Breast epithelium (tissue), 4 donors: ENCODE results near the gene CGB7. TPM values are rescaled to one million over a fixed set of nuclear protein-coding genes. Genes with fewer than 3 reads are reported as not detected.

ENCODE experiments used
- DNase-seq, 2 donors: peaks; one replicate each; pipeline ENCODE4 v3.0.0-alpha.2; 2019; ENCODE audit warnings: low spot score in 2 of 2
- H3K27ac ChIP-seq, 2 donors: fragments of 200-600 bp; sonication (generic) in 1 of 2; one replicate each; pipeline ENCODE4 v1.5.1; 2016 to 2019; ENCODE audit warnings: mild to moderate bottlenecking in 1 of 2
- H3K27me3 ChIP-seq, 2 donors: fragments of 200-600 bp; sonication (generic) in 1 of 2; one replicate each; pipeline versions ENCODE4 v1.5.1 to v1.6.0; 2017 to 2019; ENCODE audit warnings: control low read depth in 1 of 2, mild to moderate bottlenecking in 1 of 2
- H3K36me3 ChIP-seq: fragments of 200-600 bp; one replicate; pipeline ENCODE4 v1.5.1; 2019
- H3K4me1 ChIP-seq, 2 donors: fragments of 200-600 bp; sonication (generic); one replicate each; pipeline ENCODE4 v1.5.1; 2016 to 2019; ENCODE audit warnings: control low read depth in 1 of 2
- H3K4me3 ChIP-seq, 3 donors: fragments of 200-600 bp; sonication (generic); 1 replicate in 2 of 3; 2 replicates in 1 of 3; pipeline ENCODE4 v1.5.1; 2016 to 2019; ENCODE audit warnings: mild to moderate bottlenecking in 3 of 3, moderate library complexity in 2 of 3
- H3K9me3 ChIP-seq, 2 donors: fragments of 200-600 bp; sonication (generic) in 1 of 2; one replicate each; pipeline ENCODE4 v1.5.1; 2016 to 2019; ENCODE audit warnings: control low read depth in 1 of 2
- CTCF ChIP-seq, 3 donors: fragments of 450-650 bp; IDR thresholded peaks; one replicate each; pipeline ENCODE4 v1.5.1; 2016 to 2017; ENCODE audit warnings: antibody characterized with exemption in 3 of 3, mild to moderate bottlenecking in 3 of 3, moderate library complexity in 3 of 3
- POLR2A ChIP-seq: fragments of 450-650 bp; IDR thresholded peaks from one replicate; pipeline ENCODE4 v1.6.1; 2016; ENCODE audit warnings: antibody characterized with exemption, mild to moderate bottlenecking, moderate library complexity
- POLR2AphosphoS5 ChIP-seq, 3 donors: sonication (generic); formaldehyde crosslinking; IDR thresholded peaks; one replicate each; pipeline ENCODE4 v1.6.1; 2017; ENCODE audit warnings: antibody characterized with exemption in 3 of 3
- intact Hi-C: fragments of 100-400 bp; cut with DNase I; formaldehyde crosslinking; loops from one replicate; pipeline ENCODE4 v1.15.1; 2023; ENCODE audit warnings: low total_unique reads
- total RNA-seq, 3 donors: library from RNA; depleted of rRNA; stranded (reverse); fragments of >200 nt; gene quantifications; one replicate each; pipeline ENCODE4 v1.1.0, GENCODE V29; 2016

CGB7 gene
- total RNA-seq, 3 donors from 2014 or later, result 0.15 to 2.0 TPM; not detected in 1

GRCh38 chr19:49064768-49065611 is 7.4 kb upstream of the CGB7 start, which contains the start of gene NTF4:
Gene NTF4, minus strand, starts transcription at chr19:49064818. Its CDS starts 2,821 bp downstream, at chr19:49061997.
- Histone ChIP-seq H3K4me3 (peak within 1 kb of the TSS in 2 of 3 donors; percentile 50 to 67), H3K9me3 (no peaks in the 10 kb centered on the region), H3K36me3 (no peaks in the 10 kb centered on the region), H3K27me3 (peaks cover 0 to 15% of the 10 kb centered on the region in 2 donors), H3K4me1 (no peaks in the 10 kb centered on the region), H3K27ac (peak within 1 kb of the TSS; percentile 81 to 84)
- peak in 1 of 2 donors; percentile 52 for DNase-seq
- intact Hi-C loops, result loop anchor here (5.0 kb wide), 1 partner anchor 442 kb away; no protein-coding TSS in a partner anchor
- TF ChIP-seq CTCF (IDR thresholded peaks at IDR 0.05), result no peak
- TF ChIP-seq POLR2AphosphoS5 (IDR thresholded peaks at IDR 0.05), result no peak
- no peak for TF ChIP-seq POLR2A

- DNase-seq, result peak in 1 of 2 donors; percentile 88
- no peak for TF ChIP-seq POLR2A
- TF ChIP-seq CTCF (IDR thresholded peaks at IDR 0.05), result no peak
- no peak for TF ChIP-seq POLR2AphosphoS5 (IDR thresholded peaks at IDR 0.05)
- Histone ChIP-seq H3K27ac (peak overlapping the region; percentile 81 to 84), H3K4me1 (no peaks in the 10 kb centered on the region), H3K4me3 (peak overlapping the region in 2 of 3 donors; percentile 50 to 67), H3K36me3 (no peaks in the 10 kb centered on the region), H3K9me3 (no peaks in the 10 kb centered on the region), H3K27me3 (peaks cover 0 to 12% of the 10 kb centered on the region in 2 donors)
- intact Hi-C loops, result no loop called here
These were observed 6.6 kb upstream of the CGB7 start for GRCh38 chr19:49064029-49064629.

- peaks cover 0 to 15% of the 10 kb centered on the region in 2 donors for H3K27me3 ChIP-seq
- no peak for TF ChIP-seq POLR2A
- no peak for TF ChIP-seq POLR2AphosphoS5 (IDR thresholded peaks at IDR 0.05)
- no peak for TF ChIP-seq CTCF (IDR thresholded peaks at IDR 0.05)
- no peak overlapping the region for H3K4me3 ChIP-seq
- no peak overlapping the region for H3K27ac ChIP-seq
- intact Hi-C loops, result no loop called here
- H3K9me3 ChIP-seq, result no peaks in the 10 kb centered on the region
- DNase-seq, result no peak
- H3K36me3 ChIP-seq, result no peaks in the 10 kb centered on the region
- H3K4me1 ChIP-seq, result no peaks in the 10 kb centered on the region
These were observed 3.9 kb upstream of the CGB7 start for GRCh38 chr19:49061445-49061844.

- H3K27ac ChIP-seq, result no peak overlapping the region
- no peaks in the 10 kb centered on the region for H3K36me3 ChIP-seq
- TF ChIP-seq POLR2AphosphoS5 (IDR thresholded peaks at IDR 0.05), result no peak
- no peak for TF ChIP-seq CTCF (IDR thresholded peaks at IDR 0.05)
- TF ChIP-seq POLR2A, result no peak
- no peaks in the 10 kb centered on the region for H3K9me3 ChIP-seq
- no peak overlapping the region for H3K4me3 ChIP-seq
- no peak for DNase-seq
- H3K4me1 ChIP-seq, result no peaks in the 10 kb centered on the region
- intact Hi-C loops, result no loop called here
- H3K27me3 ChIP-seq, result peaks cover 0 to 15% of the 10 kb centered on the region in 2 donors
These were observed 3.5 kb upstream of the CGB7 start for GRCh38 chr19:49061000-49061399.

- no peak for DNase-seq
- H3K36me3 ChIP-seq, result no peaks in the 10 kb centered on the region
- no peak for TF ChIP-seq POLR2A
- TF ChIP-seq CTCF (IDR thresholded peaks at IDR 0.05), result no peak
- no peak for TF ChIP-seq POLR2AphosphoS5 (IDR thresholded peaks at IDR 0.05)
- H3K4me3 ChIP-seq, result no peak overlapping the region
- H3K4me1 ChIP-seq, result no peaks in the 10 kb centered on the region
- H3K9me3 ChIP-seq, result no peaks in the 10 kb centered on the region
- intact Hi-C loops, result no loop called here
- H3K27ac ChIP-seq, result no peak overlapping the region
- H3K27me3 ChIP-seq, result peaks cover 0 to 7% of the 10 kb centered on the region in 2 donors
These were observed 1.5 kb upstream of the CGB7 start for GRCh38 chr19:49059053-49059452.
